AG04449 (cell line): ENCODE data around the gene KRTAP17-1.

Experiments
- CTCF ChIA-PET: fragments of 350-600 bp; formaldehyde crosslinking; extraction: SDS; loops from one replicate; lab custom pipeline; 2021; ENCODE audit warnings: antibody characterized with exemption; lab: Yijun Ruan, JAX
- POLR2A ChIA-PET: fragments of 400-600, 350-600 bp; formaldehyde crosslinking; extraction: SDS; loops from one replicate; lab custom pipeline; 2020; ENCODE audit warnings: antibody characterized with exemption, inconsistent platforms; lab: Yijun Ruan, JAX
- DNase-seq: peaks from one replicate; pipeline ENCODE4 v3.0.0-alpha.2; 2010; ENCODE audit warnings: low read depth, low spot score
- H3K4me3 ChIP-seq: 2 replicates; pipeline ENCODE4 v1.5.1; 2011; ENCODE audit warnings: low read depth, mild to moderate bottlenecking, control low read depth, low read length
- TF ChIP-seq, protein P1 (sequence below): IDR thresholded peaks from one replicate; pipeline ENCODE4 v1.5.1; 2011; ENCODE audit warnings: mild to moderate bottlenecking, moderate library complexity, low read length, control low read depth, inconsistent platforms; ENCODE audit not compliant: insufficient read depth; ENCODE audit errors: missing control alignments

Gene KRTAP17-1

DNA sequence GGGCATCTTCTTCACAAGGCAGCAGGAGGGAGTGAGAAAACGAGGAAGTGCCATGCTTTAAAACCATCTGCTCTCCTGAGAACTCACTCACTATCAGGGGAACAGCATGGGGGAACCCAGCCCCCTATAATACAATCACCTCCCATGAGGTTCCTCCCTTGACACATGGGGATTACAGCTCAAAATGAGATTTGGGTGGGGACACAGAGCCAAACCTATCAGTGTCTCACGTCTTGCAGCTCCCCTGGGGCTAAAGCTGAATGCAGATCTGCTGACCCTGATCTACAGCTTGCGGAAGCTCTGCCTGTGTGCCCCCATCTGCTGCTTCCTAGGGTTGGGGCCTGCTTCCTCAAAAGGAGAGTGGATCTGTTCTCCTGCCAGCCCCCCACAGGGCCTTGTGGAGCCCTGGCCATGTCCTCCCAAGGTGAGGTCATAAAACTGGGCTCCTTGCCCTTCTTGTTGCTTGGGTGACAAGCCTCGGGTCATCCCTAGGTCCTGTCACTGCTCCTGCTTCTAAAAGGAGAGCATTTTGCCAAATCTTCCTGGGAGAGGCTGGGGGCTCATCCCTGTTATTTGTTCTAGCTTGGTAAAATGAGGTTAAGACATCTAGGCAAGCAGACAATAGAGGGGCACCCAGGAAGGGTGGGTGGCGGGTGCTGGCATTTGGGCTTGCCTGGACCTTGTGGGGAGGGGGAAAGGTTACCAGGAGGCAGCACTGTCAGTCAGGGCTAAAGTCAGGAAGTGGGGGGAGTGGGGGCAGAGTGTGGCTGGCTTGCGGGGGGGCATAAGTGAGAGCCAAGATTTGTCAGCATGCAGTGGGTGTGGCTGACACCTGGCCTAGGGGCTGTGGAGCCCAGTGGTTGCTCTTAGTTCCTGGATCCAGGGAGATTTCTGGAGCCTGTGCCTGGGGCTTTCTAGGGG, 19.1 kb upstream of the KRTAP17-1 start:
- ChIA-PET POLR2A (no interaction called here), CTCF (interaction anchor here (1.5 to 8.2 kb wide), 2 partner anchors 16 to 214 kb away, joined by 3 to 90 read pairs; partner anchors contain the start of gene KRTAP17-1)
- DNase-seq: no peak
- no peak overlapping the region for H3K4me3 ChIP-seq
- TF ChIP-seq, protein P1, sequence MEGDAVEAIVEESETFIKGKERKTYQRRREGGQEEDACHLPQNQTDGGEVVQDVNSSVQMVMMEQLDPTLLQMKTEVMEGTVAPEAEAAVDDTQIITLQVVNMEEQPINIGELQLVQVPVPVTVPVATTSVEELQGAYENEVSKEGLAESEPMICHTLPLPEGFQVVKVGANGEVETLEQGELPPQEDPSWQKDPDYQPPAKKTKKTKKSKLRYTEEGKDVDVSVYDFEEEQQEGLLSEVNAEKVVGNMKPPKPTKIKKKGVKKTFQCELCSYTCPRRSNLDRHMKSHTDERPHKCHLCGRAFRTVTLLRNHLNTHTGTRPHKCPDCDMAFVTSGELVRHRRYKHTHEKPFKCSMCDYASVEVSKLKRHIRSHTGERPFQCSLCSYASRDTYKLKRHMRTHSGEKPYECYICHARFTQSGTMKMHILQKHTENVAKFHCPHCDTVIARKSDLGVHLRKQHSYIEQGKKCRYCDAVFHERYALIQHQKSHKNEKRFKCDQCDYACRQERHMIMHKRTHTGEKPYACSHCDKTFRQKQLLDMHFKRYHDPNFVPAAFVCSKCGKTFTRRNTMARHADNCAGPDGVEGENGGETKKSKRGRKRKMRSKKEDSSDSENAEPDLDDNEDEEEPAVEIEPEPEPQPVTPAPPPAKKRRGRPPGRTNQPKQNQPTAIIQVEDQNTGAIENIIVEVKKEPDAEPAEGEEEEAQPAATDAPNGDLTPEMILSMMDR: no peak

DNA sequence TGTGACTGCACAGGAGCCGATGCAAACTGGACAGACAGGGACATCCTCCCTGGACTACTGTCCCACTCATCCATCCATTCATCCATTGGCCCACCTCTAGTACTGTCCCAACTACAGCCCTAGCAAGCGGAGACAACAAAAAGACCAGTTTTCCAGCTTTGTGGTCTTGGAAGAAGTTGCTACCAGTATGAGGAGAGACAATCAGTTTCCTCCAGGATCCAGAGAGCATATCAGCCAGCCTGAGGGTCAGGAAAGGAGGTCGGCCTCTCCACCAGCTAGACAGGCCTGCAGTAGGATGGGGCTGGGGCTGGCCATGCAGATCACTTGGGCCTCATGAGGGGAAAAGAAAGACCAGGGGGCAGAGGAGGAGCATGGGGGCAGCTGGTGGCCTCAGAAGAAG, 18.3 kb upstream of the KRTAP17-1 start:
- no peak overlapping the region for H3K4me3 ChIP-seq
- ChIA-PET POLR2A (no interaction called here), CTCF (interaction anchor here (1.2 to 8.2 kb wide), 2 partner anchors 15 to 424 kb away, joined by 3 to 90 read pairs; partner anchors contain the start of gene KRTAP17-1)
- DNase-seq: no peak
- TF ChIP-seq, protein P1: no peak

DNA sequence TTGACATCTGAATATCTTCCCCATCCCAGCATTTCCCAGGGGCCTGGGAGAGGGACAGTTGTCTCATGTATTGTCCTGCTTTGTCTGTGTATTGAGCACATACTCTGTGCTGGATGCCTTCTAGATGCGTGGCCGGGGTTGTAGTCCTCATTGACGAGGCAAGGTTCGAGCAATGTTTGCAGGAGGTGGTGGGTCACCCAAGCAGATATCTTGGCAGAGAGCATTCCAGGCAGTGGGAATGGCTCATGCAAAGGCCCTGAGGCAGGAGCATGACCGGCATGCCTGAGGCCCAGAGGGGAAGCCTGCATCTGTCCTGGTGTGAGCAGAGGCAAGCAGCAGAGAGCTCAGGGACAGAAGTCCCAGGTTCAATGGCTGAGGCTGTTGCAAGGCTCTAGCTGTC, 17.6 kb upstream of the KRTAP17-1 start:
- DNase-seq: no peak
- POLR2A ChIA-PET: no interaction called here
- CTCF ChIA-PET: interaction anchor here (1.2 to 8.2 kb wide), 3 partner anchors 14 to 423 kb away, joined by 3 to 90 read pairs (median 3); partner anchors contain the start of gene KRTAP17-1
- TF ChIP-seq, protein P1: no peak
- H3K4me3 ChIP-seq: no peak overlapping the region

DNA sequence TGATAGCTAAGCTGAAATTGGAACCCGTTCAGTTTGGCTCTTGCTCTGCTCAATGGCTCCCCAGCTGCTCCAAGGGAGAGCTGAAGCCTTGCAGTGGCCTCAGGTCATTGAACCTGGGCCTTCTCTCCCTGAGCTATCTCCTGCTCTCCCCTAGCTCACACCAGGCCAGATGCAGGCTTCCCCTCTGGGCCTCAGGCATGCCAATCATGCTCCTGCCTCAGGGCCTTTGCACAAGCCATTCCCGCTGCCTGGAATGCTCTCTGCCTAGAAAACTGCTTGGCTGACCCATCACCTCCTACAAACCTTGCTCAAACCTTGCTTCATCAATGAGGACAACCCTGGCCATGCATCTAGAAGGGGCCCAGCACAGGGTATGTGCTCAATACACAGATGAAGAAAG, 16.7 kb upstream of the KRTAP17-1 start:
- no peak overlapping the region for H3K4me3 ChIP-seq
- ChIA-PET POLR2A (interaction anchor here (0.9 kb wide), 1 partner anchor 18 kb away, joined by 3 read pairs; no protein-coding TSS in a partner anchor), CTCF (interaction anchor here (1.1 to 8.2 kb wide), 7 partner anchors 8 to 475 kb away, joined by 3 to 90 read pairs (median 10); partner anchors contain the start of gene KRTAP17-1)
- DNase-seq: no peak
- TF ChIP-seq, protein P1: no peak

DNA sequence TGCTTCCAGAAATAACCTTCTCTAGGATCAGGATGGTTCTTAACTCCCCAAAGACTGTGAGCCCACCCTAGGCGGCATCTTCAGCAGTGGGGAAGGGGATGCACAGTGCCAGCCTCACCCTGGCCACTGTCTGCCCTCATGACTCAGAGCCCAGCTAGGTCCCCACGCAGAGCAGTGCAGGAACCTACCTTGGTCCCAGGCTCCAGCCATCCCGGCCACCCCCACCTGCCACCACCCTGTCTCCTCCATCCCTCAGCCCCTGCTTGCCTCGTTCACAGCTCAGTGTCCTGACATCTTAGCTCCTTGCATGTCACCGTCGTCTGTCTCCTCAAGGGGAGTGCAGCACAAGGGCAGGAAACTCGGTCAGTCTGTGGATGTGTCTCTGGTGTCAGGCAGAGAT, 16.1 kb upstream of the KRTAP17-1 start:
- DNase-seq: no peak
- ChIA-PET POLR2A (interaction anchor here (0.9 kb wide), 1 partner anchor 18 kb away, joined by 3 read pairs; no protein-coding TSS in a partner anchor), CTCF (interaction anchor here (1.1 to 8.2 kb wide), 7 partner anchors 8 to 474 kb away, joined by 3 to 90 read pairs (median 10); partner anchors contain the start of gene KRTAP17-1)
- no peak overlapping the region for H3K4me3 ChIP-seq
- TF ChIP-seq, protein P1: no peak
